K562 (cell line): ENCODE data around the gene DGCR6L. TPM values are rescaled to one million over a fixed set of nuclear protein-coding genes. Genes with fewer than 3 reads are reported as not detected.
A peak's percentile ranks its signal among the peaks of the same experiment; 100 is the strongest.

Experiments
- ATAC-seq: fragments of 200-7000 bp; cut with Tn5 transposase; 3 replicates; pipeline ENCODE4 v1.9.1; 2020; ENCODE audit warnings: moderate library complexity
- BruUV-seq: library from RNA; stranded (reverse); fragments of 400-500 nt; replicated peaks from 2 replicates; lab custom pipeline; 2021; lab: Mats Ljungman, UMichigan
- CTCF ChIA-PET: fragments of 300-600 bp; formaldehyde crosslinking; extraction: SDS; loops from one replicate; lab custom pipeline; 2021; ENCODE audit warnings: low intra/inter-chr PET ratio; lab: Yijun Ruan, JAX
- POLR2A ChIA-PET: fragments of 300-600, 350-650 bp; sonication (Branson Sonifier 250); formaldehyde crosslinking; extraction: SDS; loops from one replicate; lab custom pipeline; 2021; ENCODE audit warnings: antibody characterized with exemption, inconsistent platforms; lab: Yijun Ruan, JAX
- DNase-seq, 4 experiments: peaks; one replicate each; pipeline versions ENCODE4 v3.0.0 to v3.0.0-alpha.2; 2011 to 2018; ENCODE audit warnings: low spot score in 3 of 4, mixed read lengths in 3 of 4; ENCODE audit errors: extremely low read depth in 1 of 4
- FAIRE-seq: peaks from 2 replicates; lab custom pipeline; 2011; peaks lifted over from hg19 to GRCh38; lab: Jason Lieb, UNC
- H2AFZ ChIP-seq: 2 replicates; pipeline ENCODE4 v1.6.0; 2011; ENCODE audit warnings: low read depth, low read length, control low read depth, inconsistent platforms
- H3K27ac ChIP-seq: fragments of 200-600 bp; 3 replicates; pipeline ENCODE4 v1.8.0; 2011; ENCODE audit warnings: low read depth, mild to moderate bottlenecking, control low read depth, inconsistent platforms, low read length, moderate library complexity, mixed read lengths; ENCODE audit errors: extremely low read depth
- H3K27me3 ChIP-seq, 2 experiments: fragments of 300-600 bp in 1 of 2; 2 replicates in 1 of 2; 3 replicates in 1 of 2; pipeline versions ENCODE4 v1.6.0 to v1.8.0; 2011; ENCODE audit warnings: inconsistent platforms in 2 of 2, low read length in 2 of 2, mild to moderate bottlenecking in 1 of 2, mixed read lengths in 1 of 2, moderate library complexity in 1 of 2; ENCODE audit not compliant: control insufficient read depth in 2 of 2, insufficient read depth in 2 of 2
- H3K36me3 ChIP-seq: fragments of 300-600 bp; 3 replicates; pipeline ENCODE4 v1.8.0; 2011; ENCODE audit warnings: mild to moderate bottlenecking, low read length, inconsistent platforms; ENCODE audit not compliant: control insufficient read depth, insufficient read depth
- H3K4me1 ChIP-seq, 2 experiments: fragments of 200-600 bp in 1 of 2; replicated peaks in 1 of 2; 2 replicates in 1 of 2; 3 replicates in 1 of 2; pipeline versions ENCODE4 v1.5.1 to v1.8.0; 2011; ENCODE audit warnings: inconsistent platforms in 2 of 2, low read length in 2 of 2, mild to moderate bottlenecking in 1 of 2, mixed read lengths in 1 of 2, moderate library complexity in 1 of 2; ENCODE audit not compliant: control insufficient read depth in 2 of 2, insufficient read depth in 2 of 2
- H3K4me2 ChIP-seq: 2 replicates; pipeline ENCODE4 v1.6.1; 2011; ENCODE audit warnings: low read length, control low read depth, inconsistent platforms, mixed read lengths; ENCODE audit not compliant: insufficient read depth
- H3K4me3 ChIP-seq: fragments of 200-600 bp; sonication (generic), shearing (Covaris generic); 2 replicates; pipeline ENCODE4 v1.5.1; 2016; ENCODE audit warnings: control low read depth, inconsistent platforms
- H3K79me2 ChIP-seq: fragments of 200-600 bp; 3 replicates; pipeline ENCODE4 v1.8.0; 2011; ENCODE audit warnings: low read length, inconsistent platforms; ENCODE audit not compliant: control insufficient read depth, insufficient read depth
- H3K9ac ChIP-seq, 2 experiments: 2 replicates each; pipeline versions ENCODE4 v1.6.0 to v1.6.1; 2011; ENCODE audit warnings: low read depth in 2 of 2, low read length in 2 of 2, control low read depth in 1 of 2, inconsistent platforms in 1 of 2, mild to moderate bottlenecking in 1 of 2, mixed read lengths in 1 of 2; ENCODE audit not compliant: insufficient read depth in 1 of 2
- H3K9me1 ChIP-seq: one replicate; pipeline ENCODE4 v1.6.0; 2011; ENCODE audit warnings: inconsistent platforms, mild to moderate bottlenecking, low read length, moderate library complexity; ENCODE audit not compliant: control insufficient read depth, insufficient read depth
- H3K9me3 ChIP-seq: replicated peaks from 2 replicates; pipeline ENCODE4 v1.5.1; 2011; ENCODE audit warnings: low read depth, low read length, inconsistent platforms; ENCODE audit not compliant: control insufficient read depth, insufficient read depth
- H4K20me1 ChIP-seq: replicated peaks from 2 replicates; pipeline ENCODE4 v1.6.1; 2011; ENCODE audit warnings: low read length, inconsistent platforms, mixed read lengths; ENCODE audit not compliant: control insufficient read depth, insufficient read depth
- CBX8 ChIP-seq: fragments of 200-600 bp; sonication (generic); IDR thresholded peaks from 2 replicates; pipeline ENCODE4 v1.6.1; 2012; ENCODE audit warnings: borderline replicate concordance, mixed run types, low read depth, mild to moderate bottlenecking, moderate library complexity, mixed read lengths, low read length, control low read depth, inconsistent platforms; ENCODE audit not compliant: poor library complexity, severe bottlenecking; ENCODE audit errors: extremely low read depth
- FOXP4 ChIP-seq: sonication (generic); formaldehyde crosslinking; IDR thresholded peaks from 2 replicates; pipeline ENCODE4 v1.8.0; 2022; ENCODE audit warnings: mild to moderate bottlenecking, missing genetic modification reagents, borderline replicate concordance
- HMGXB4 ChIP-seq: sonication (generic); formaldehyde crosslinking; IDR thresholded peaks from 2 replicates; pipeline ENCODE4 v1.8.1; 2023; ENCODE audit warnings: mild to moderate bottlenecking, missing genetic modification reagents
- MAZ ChIP-seq, 2 experiments: fragments of 450-650 bp in 1 of 2; sonication (generic) in 1 of 2; formaldehyde crosslinking; IDR thresholded peaks in 1 of 2; conservative IDR thresholded peaks in 1 of 2; 2 replicates each; pipeline versions ENCODE4 v1.4.0 to v1.5.0; 2020; ENCODE audit warnings: mild to moderate bottlenecking in 1 of 2, missing genetic modification reagents in 1 of 2
- NR1H2 ChIP-seq: sonication (generic); formaldehyde crosslinking; IDR thresholded peaks from 2 replicates; pipeline ENCODE4 v1.4.0; 2020; ENCODE audit warnings: mild to moderate bottlenecking, missing genetic modification reagents
- SMC3 ChIP-seq: conservative IDR thresholded peaks from 2 replicates; pipeline ENCODE4 v1.6.1; 2011; ENCODE audit warnings: low read depth, low read length, improper control_type of control experiment; ENCODE audit not compliant: insufficient read depth
- WGBS: fragments of 100-300 bp; shearing (Covaris generic); methylation state at CpG from one replicate; pipeline ENCODE4 v1.1.6; 2016; ENCODE audit warnings: low coverage, mixed read lengths; ENCODE audit not compliant: insufficient coverage; ENCODE audit errors: missing lambda C conversion rate; 5-methylcytosine and 5-hydroxymethylcytosine counted together
- in situ Hi-C: fragments of 300-500 bp; cut with MboI; formaldehyde crosslinking; loops from 4 replicates; pipeline ENCODE4 v1.15.0; 2018; ENCODE audit warnings: inconsistent platforms, mixed read lengths
- intact Hi-C: fragments of 100-400 bp; cut with micrococcal nuclease; formaldehyde crosslinking; loops from 2 replicates; pipeline ENCODE4 v1.14.2; 2022
- polyA plus RNA-seq, 8 experiments: library from polyadenylated mRNA; depleted of rRNA in 4 of 8; stranded (reverse) in 5 of 8; unstranded in 3 of 8; fragments of >200 nt; fragmentation: Nextera tagmentation in 2 of 8; fragmentation: Illumina TruSeq in 1 of 8; extraction: Ambion mirVana in 2 of 8; extraction: Trizol in 1 of 8; gene quantifications; 2 replicates each; pipeline versions ENCODE4 v1.2.1 to v1.2.3, GENCODE V29; 2011 to 2014; ENCODE audit warnings: inconsistent platforms in 1 of 8, missing spikeins in 1 of 8
- total RNA-seq, 7 experiments: library from RNA; depleted of rRNA in 6 of 7; stranded (reverse); fragments of >200 nt in 6 of 7; fragmentation: Illumina TruSeq in 2 of 7; extraction: Trizol in 2 of 7; gene quantifications; 2 replicates each; pipeline versions ENCODE4 v1.2.1 to v1.2.3, GENCODE V29; 2011 to 2021; ENCODE audit warnings: low replicate concordance in 1 of 7
- TF ChIP-seq, protein P1 (sequence below): sonication (generic); formaldehyde crosslinking; IDR thresholded peaks from 2 replicates; pipeline ENCODE4 v1.8.0; 2023; ENCODE audit warnings: mild to moderate bottlenecking, missing genetic modification reagents
- TF ChIP-seq, protein P2 (sequence below): fragments of 250-450 bp; sonication (Bioruptor Pico); IDR thresholded peaks from 2 replicates; pipeline ENCODE4 v1.9.0; 2021; ENCODE audit warnings: mild to moderate bottlenecking, inconsistent platforms

The DGCR6L gene
- total and polyA plus RNA-seq, 9 of the 15 experiments (the other 6 are each of a cell fraction or from before 2014, with no cell fraction given), result 3.6 to 151 (median 51.0) TPM

- TF ChIP-seq HMGXB4, result 0 out of 2 replicates have a peak, but pooled peaks have one; percentile 25
- peak; percentile 28 to 65; a peak in 1 of 4 replicates for TF ChIP-seq MAZ (CRISPR knock-in tag; conservative IDR thresholded peaks at IDR 0.05 in 1 of 2, IDR thresholded peaks at IDR 0.05 in 1 of 2)
- TF ChIP-seq, protein P1, sequence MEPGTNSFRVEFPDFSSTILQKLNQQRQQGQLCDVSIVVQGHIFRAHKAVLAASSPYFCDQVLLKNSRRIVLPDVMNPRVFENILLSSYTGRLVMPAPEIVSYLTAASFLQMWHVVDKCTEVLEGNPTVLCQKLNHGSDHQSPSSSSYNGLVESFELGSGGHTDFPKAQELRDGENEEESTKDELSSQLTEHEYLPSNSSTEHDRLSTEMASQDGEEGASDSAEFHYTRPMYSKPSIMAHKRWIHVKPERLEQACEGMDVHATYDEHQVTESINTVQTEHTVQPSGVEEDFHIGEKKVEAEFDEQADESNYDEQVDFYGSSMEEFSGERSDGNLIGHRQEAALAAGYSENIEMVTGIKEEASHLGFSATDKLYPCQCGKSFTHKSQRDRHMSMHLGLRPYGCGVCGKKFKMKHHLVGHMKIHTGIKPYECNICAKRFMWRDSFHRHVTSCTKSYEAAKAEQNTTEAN (CRISPR knock-in tag), result 0 out of 2 replicates have a peak, but pooled peaks have one; percentile 41
- TF ChIP-seq, all 486 proteins: peak for 63; not testable (repeated sequence) for 423
Observed at GRCh38 chr22:20317402-20318042, 2.3 kb downstream of the DGCR6L start (continued).

DNA sequence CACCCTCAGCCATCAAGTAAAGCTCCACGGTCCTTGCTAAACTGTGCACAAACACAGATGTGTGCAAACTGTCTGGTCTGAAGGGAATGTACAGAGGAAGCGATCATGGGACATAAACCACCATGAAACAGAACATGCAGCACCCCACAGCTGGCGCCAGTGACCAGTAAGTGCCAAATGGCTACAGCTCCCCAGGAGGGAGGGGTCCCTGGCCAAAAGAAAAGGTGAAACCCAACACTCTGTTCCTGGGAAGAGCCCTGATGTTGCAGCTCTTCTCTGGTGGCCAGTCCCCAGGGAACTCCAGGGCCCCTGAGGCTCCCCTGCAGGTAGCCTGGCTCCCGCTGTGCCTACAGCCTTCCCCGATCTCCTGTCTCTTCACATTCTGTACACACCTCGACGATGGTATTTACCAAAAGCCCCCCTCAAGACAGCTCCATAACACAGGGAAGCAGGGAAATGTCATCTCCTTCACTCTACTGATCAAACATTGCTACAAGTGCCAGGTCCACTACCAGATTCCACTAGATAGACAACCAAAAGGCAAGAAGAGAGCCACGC lies 2.9 kb downstream of the DGCR6L start:
- Histone ChIP-seq H3K4me3 (no peak overlapping the region), H3K9me1 (no peaks in the 10 kb centered on the region), H3K27me3 (no peaks in the 10 kb centered on the region), H3K36me3 (peaks cover 3% of the 10 kb centered on the region; the same call in 1 of the 3 replicates), H3K9me3 (no peaks in the 10 kb centered on the region), H3K9ac (peak overlapping the region in 1 of 2 experiments; percentile 75; a peak in 2 of 4 replicates), H4K20me1 (peaks cover 17% of the 10 kb centered on the region), H3K4me1 (peaks cover 29 to 58% of the 10 kb centered on the region in 2 experiments), H3K27ac (no peak overlapping the region), H3K4me2 (0 out of 2 replicates have a peak overlapping the region, but pooled peaks have one; percentile 8), H2AFZ (no peak overlapping the region), H3K79me2 (peaks cover 27% of the 10 kb centered on the region)
- DNase-seq, result peak in 2 of 4 experiments; percentile 11 to 25
- intact Hi-C loops, result no loop called here
- no peak for FAIRE-seq
- in situ Hi-C loops, result loop anchor here (25.0 kb wide), 1 partner anchor 1905 kb away; no protein-coding TSS in a partner anchor
- CTCF ChIA-PET, result interaction anchor here (0.5 to 1.3 kb wide), 3 partner anchors 31 to 347 kb away, joined by 3 to 5 read pairs (median 3); no protein-coding TSS in a partner anchor
- 79% methylated on average over 8 of the region's 8 CpGs for WGBS
- POLR2A ChIA-PET, result interaction anchor here (0.6 to 1.4 kb wide), 6 partner anchors 8 to 552 kb away, joined by 3 to 7 read pairs (median 3); no protein-coding TSS in a partner anchor
- BruUV-seq, result no TSS peak
- no peak for ATAC-seq
- TF ChIP-seq, protein P2, sequence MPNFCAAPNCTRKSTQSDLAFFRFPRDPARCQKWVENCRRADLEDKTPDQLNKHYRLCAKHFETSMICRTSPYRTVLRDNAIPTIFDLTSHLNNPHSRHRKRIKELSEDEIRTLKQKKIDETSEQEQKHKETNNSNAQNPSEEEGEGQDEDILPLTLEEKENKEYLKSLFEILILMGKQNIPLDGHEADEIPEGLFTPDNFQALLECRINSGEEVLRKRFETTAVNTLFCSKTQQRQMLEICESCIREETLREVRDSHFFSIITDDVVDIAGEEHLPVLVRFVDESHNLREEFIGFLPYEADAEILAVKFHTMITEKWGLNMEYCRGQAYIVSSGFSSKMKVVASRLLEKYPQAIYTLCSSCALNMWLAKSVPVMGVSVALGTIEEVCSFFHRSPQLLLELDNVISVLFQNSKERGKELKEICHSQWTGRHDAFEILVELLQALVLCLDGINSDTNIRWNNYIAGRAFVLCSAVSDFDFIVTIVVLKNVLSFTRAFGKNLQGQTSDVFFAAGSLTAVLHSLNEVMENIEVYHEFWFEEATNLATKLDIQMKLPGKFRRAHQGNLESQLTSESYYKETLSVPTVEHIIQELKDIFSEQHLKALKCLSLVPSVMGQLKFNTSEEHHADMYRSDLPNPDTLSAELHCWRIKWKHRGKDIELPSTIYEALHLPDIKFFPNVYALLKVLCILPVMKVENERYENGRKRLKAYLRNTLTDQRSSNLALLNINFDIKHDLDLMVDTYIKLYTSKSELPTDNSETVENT (CRISPR knock-in tag), result 0 out of 2 replicates have a peak, but pooled peaks have one; percentile 12
- 0 out of 2 replicates have a peak, but pooled peaks have one; percentile 5 for TF ChIP-seq FOXP4
- no peak for TF ChIP-seq NR1H2 (CRISPR knock-in tag)
- 0 out of 2 replicates have a peak, but pooled peaks have one; percentile 1 for TF ChIP-seq SMC3
- no peak for TF ChIP-seq CBX8
